GM23338 (cell line): Measurements from ENCODE around the gene KCNK3. TPM values are rescaled to one million over a fixed set of nuclear protein-coding genes. Genes with fewer than 3 reads are reported as not detected.

Experiments used
- ATAC-seq: fragments of 200-7000 bp; cut with Tn5 transposase; 3 replicates; pipeline ENCODE4 v1.9.1; 2020
- DNase-seq: peaks from one replicate; pipeline ENCODE4 v3.0.0-alpha.2; 2015; ENCODE audit warnings: low spot score
- H2AFZ ChIP-seq: fragments of 200-600 bp; sonication (generic); 2 replicates; pipeline ENCODE4 v1.8.0; 2016; ENCODE audit warnings: antibody characterized with exemption, mild to moderate bottlenecking, moderate library complexity
- H3F3A ChIP-seq: fragments of 200-600 bp; sonication (generic); replicated peaks from 2 replicates; pipeline ENCODE4 v1.8.0; 2017; ENCODE audit warnings: antibody characterized with exemption, mixed run types, low read depth
- H3K27ac ChIP-seq: fragments of 200-600 bp; sonication (generic); 2 replicates; pipeline ENCODE4 v1.6.1; 2016; ENCODE audit warnings: low read depth
- H3K27me3 ChIP-seq: fragments of 200-600 bp; sonication (generic); 2 replicates; pipeline ENCODE4 v1.8.0; 2016; ENCODE audit warnings: mild to moderate bottlenecking, mixed run types, moderate library complexity; ENCODE audit not compliant: insufficient read depth
- H3K36me3 ChIP-seq: fragments of 200-600 bp; sonication (generic); 2 replicates; pipeline ENCODE4 v1.8.0; 2016; ENCODE audit warnings: mild to moderate bottlenecking; ENCODE audit not compliant: insufficient read depth
- H3K4me1 ChIP-seq: fragments of 200-600 bp; sonication (generic); 2 replicates; pipeline ENCODE4 v1.8.0; 2016; ENCODE audit warnings: mild to moderate bottlenecking, moderate library complexity; ENCODE audit not compliant: insufficient read depth
- H3K4me2 ChIP-seq: fragments of 200-600 bp; sonication (generic); 2 replicates; pipeline ENCODE4 v1.7.1; 2017; ENCODE audit warnings: mixed run types
- H3K4me3 ChIP-seq: fragments of 200-600 bp; sonication (generic); 2 replicates; pipeline ENCODE4 v1.6.1; 2016; ENCODE audit warnings: mixed run types
- H3K79me2 ChIP-seq: fragments of 200-600 bp; sonication (generic); replicated peaks from 2 replicates; pipeline ENCODE4 v1.8.0; 2017; ENCODE audit warnings: mild to moderate bottlenecking; ENCODE audit not compliant: insufficient read depth
- H3K9me2 ChIP-seq: fragments of 200-600 bp; sonication (generic); 2 replicates; pipeline ENCODE4 v1.8.0; 2017; ENCODE audit not compliant: insufficient read depth
- H4K20me1 ChIP-seq: fragments of 200-600 bp; sonication (generic); replicated peaks from 2 replicates; pipeline ENCODE4 v1.8.0; 2017; ENCODE audit warnings: mild to moderate bottlenecking; ENCODE audit not compliant: insufficient read depth
- H3K27ac Mint-ChIP-seq: 2 replicates; pipeline ENCODE4 v1.8.0; 2020; ENCODE audit warnings: inconsistent platforms, mild to moderate bottlenecking, moderate library complexity, mixed read lengths
- H3K27me3 Mint-ChIP-seq: 3 replicates; pipeline ENCODE4 v1.8.0; 2022; ENCODE audit warnings: low read depth, mild to moderate bottlenecking, moderate library complexity, mixed read lengths, inconsistent platforms; ENCODE audit not compliant: insufficient read depth, poor library complexity
- H3K36me3 Mint-ChIP-seq: 3 replicates; pipeline ENCODE4 v1.8.0; 2021; ENCODE audit warnings: low read depth, mild to moderate bottlenecking, inconsistent platforms, moderate library complexity, mixed read lengths
- H3K4me1 Mint-ChIP-seq: 3 replicates; pipeline ENCODE4 v1.8.0; 2020; ENCODE audit warnings: mild to moderate bottlenecking, inconsistent platforms, mixed read lengths
- H3K4me3 Mint-ChIP-seq: 3 replicates; pipeline ENCODE4 v1.8.0; 2021; ENCODE audit warnings: moderate library complexity, mild to moderate bottlenecking, inconsistent platforms, mixed read lengths
- H3K9me3 Mint-ChIP-seq: 3 replicates; pipeline ENCODE4 v1.8.0; 2020; ENCODE audit warnings: moderate library complexity, mild to moderate bottlenecking, inconsistent platforms, mixed read lengths
- CREB1 ChIP-seq: fragments of 250-450 bp; sonication (Bioruptor Pico); IDR thresholded peaks from 2 replicates; pipeline ENCODE4 v1.5.0; 2020; ENCODE audit warnings: low read depth, mild to moderate bottlenecking, moderate library complexity
- EZH2 ChIP-seq: fragments of 200-600 bp; sonication (generic); IDR thresholded peaks from one replicate; pipeline ENCODE4 v1.8.0; 2017; ENCODE audit warnings: antibody characterized with exemption, mild to moderate bottlenecking, low read depth; ENCODE audit not compliant: unreplicated experiment
- EZH2phosphoT487 ChIP-seq: fragments of 200-600 bp; sonication (generic); IDR thresholded peaks from one replicate; pipeline ENCODE4 v1.8.1; 2018; ENCODE audit warnings: antibody characterized with exemption; ENCODE audit not compliant: unreplicated experiment
- JUNB ChIP-seq: IDR thresholded peaks from one replicate; pipeline ENCODE4 v1.6.1; 2016; ENCODE audit warnings: antibody characterized with exemption; ENCODE audit not compliant: unreplicated experiment
- STAT1 ChIP-seq: IDR thresholded peaks from one replicate; pipeline ENCODE4 v1.6.1; 2016; ENCODE audit warnings: antibody characterized with exemption; ENCODE audit not compliant: unreplicated experiment
- ZNF114 ChIP-seq: fragments of 250-450 bp; sonication (Bioruptor Pico); IDR thresholded peaks from 2 replicates; pipeline ENCODE4 v1.5.0; 2020; ENCODE audit warnings: mild to moderate bottlenecking, moderate library complexity
- ZNF331 ChIP-seq: fragments of 250-450 bp; sonication (Bioruptor Pico); IDR thresholded peaks from 2 replicates; pipeline ENCODE4 v1.5.0; 2020; ENCODE audit warnings: low read depth, mild to moderate bottlenecking, moderate library complexity
- polyA plus RNA-seq: library from polyadenylated mRNA; unstranded; fragments of >200 nt; fragmentation: Nextera tagmentation; extraction: Ambion mirVana; gene quantifications from 2 replicates; pipeline ENCODE4 v1.2.1, GENCODE V29; 2016
- total RNA-seq: library from RNA; depleted of rRNA; stranded (reverse); fragments of >200 nt; shearing (Covaris generic); gene quantifications from 2 replicates; pipeline ENCODE4 v1.2.3, GENCODE V29; 2014
- TF ChIP-seq, protein P1 (sequence below): IDR thresholded peaks from one replicate; pipeline ENCODE4 v1.6.1; 2018; ENCODE audit warnings: antibody characterized with exemption; ENCODE audit not compliant: unreplicated experiment

The KCNK3 gene
- total and polyA plus RNA-seq, 2 experiments from 2014 or later: not detected

DNA sequence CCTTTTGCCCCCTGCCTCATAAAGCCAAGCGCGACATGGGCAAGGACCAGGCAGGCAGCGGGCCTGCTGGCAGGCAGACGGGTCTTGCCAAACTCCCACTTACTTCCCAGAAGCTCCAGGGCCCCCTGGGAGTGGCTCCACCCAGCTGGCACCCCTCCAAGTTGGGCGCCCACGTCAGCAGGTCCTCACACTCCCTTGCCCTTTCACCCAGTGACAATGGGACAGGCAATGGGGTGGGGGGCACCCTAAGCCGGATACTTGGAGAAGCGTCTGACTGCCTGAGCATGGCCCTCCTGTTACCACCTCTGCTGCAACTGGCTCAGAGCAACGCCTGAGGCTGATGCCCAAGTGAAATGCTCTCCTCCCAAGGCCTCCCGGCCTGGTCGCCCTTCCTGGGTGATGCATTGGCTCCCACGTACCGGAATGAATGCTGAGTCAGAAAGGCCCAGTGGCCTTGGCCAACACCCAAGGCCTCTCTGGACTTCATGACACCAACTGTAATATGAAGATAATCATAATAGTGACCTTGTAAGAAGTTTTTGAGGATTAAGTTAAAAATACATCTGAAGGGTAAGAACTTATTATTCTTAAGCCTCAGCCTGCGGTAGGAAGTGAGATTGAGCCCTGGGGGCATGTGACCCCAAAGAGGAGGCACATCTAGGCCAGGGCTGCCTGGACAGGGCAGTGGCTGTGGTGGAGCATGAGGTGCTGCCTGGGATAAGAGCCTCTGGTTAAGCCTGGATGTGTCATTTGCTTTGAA lies 31.6 kb downstream of the KCNK3 start:
- no peak overlapping the region for H2AFZ ChIP-seq
- no peak for TF ChIP-seq JUNB
- TF ChIP-seq EZH2phosphoT487: no peak
- no peak for TF ChIP-seq STAT1
- no peak for TF ChIP-seq ZNF331 (CRISPR knock-in tag)
- H3K4me3 Mint-ChIP-seq: no peak overlapping the region

DNA sequence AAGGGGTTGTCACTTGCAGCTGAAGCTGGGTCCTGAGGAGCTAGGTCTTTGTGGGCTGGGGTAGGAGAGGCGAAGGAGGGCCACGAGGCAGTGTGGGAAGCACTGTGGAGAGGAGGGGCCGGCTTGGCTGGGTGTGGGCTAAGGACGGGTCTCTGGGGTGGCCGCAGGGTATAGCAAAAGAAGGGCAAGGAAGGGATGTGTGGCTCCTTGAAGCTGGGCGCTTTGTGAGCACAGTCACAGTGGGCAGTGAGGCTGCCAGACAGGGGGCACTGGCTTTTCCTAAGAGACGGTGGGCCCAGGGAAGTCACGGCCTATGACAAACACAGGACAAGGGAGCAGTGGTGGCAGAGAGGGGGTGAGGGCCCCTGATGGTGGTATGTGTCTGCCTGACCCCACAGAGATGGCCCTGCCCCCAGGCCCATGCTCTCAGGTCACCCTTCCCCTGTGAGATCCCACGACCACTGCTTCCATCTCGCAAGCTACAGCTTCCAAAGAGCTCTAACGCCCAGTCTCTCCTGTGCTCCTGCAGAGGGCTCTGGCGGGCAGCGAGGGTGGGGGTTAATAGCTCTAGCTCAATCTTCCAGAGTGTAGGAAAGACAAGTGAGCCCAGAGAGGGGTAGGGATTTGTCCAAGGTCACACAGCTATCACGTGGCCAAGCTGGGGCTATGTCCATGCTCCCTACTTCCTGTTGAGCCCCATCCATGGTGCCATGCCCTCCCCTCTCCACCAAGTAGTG lies 32.4 kb downstream of the KCNK3 start:
- Histone ChIP-seq H3K4me2 (no peak overlapping the region), H3K4me1 (peaks cover 5% of the 10 kb centered on the region), H3K79me2 (no peaks in the 10 kb centered on the region), H3K27ac (no peak overlapping the region), H2AFZ (no peak overlapping the region), H3F3A (no peaks in the 10 kb centered on the region), H3K9me2 (no peaks in the 10 kb centered on the region), H3K27me3 (no peaks in the 10 kb centered on the region), H4K20me1 (no peaks in the 10 kb centered on the region), H3K4me3 (no peak overlapping the region), H3K36me3 (no peaks in the 10 kb centered on the region)
- H3K4me3 Mint-ChIP-seq: no peak overlapping the region
- TF ChIP-seq CREB1 (CRISPR knock-in tag) (no peak), STAT1 (no peak), ZNF331 (CRISPR knock-in tag) (no peak), ZNF114 (CRISPR knock-in tag) (no peak), EZH2 (no peak)
- TF ChIP-seq, protein P1, sequence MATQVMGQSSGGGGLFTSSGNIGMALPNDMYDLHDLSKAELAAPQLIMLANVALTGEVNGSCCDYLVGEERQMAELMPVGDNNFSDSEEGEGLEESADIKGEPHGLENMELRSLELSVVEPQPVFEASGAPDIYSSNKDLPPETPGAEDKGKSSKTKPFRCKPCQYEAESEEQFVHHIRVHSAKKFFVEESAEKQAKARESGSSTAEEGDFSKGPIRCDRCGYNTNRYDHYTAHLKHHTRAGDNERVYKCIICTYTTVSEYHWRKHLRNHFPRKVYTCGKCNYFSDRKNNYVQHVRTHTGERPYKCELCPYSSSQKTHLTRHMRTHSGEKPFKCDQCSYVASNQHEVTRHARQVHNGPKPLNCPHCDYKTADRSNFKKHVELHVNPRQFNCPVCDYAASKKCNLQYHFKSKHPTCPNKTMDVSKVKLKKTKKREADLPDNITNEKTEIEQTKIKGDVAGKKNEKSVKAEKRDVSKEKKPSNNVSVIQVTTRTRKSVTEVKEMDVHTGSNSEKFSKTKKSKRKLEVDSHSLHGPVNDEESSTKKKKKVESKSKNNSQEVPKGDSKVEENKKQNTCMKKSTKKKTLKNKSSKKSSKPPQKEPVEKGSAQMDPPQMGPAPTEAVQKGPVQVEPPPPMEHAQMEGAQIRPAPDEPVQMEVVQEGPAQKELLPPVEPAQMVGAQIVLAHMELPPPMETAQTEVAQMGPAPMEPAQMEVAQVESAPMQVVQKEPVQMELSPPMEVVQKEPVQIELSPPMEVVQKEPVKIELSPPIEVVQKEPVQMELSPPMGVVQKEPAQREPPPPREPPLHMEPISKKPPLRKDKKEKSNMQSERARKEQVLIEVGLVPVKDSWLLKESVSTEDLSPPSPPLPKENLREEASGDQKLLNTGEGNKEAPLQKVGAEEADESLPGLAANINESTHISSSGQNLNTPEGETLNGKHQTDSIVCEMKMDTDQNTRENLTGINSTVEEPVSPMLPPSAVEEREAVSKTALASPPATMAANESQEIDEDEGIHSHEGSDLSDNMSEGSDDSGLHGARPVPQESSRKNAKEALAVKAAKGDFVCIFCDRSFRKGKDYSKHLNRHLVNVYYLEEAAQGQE: no peak
- peaks cover 13% of the 10 kb centered on the region for H3K4me1 Mint-ChIP-seq
- DNase-seq (no peak), ATAC-seq (no peak)
- peaks cover 13% of the 10 kb centered on the region for H3K27me3 Mint-ChIP-seq
- H3K27ac Mint-ChIP-seq: no peak overlapping the region
- H3K36me3 Mint-ChIP-seq: no peaks in the 10 kb centered on the region
- no peaks in the 10 kb centered on the region for H3K9me3 Mint-ChIP-seq

More for the DNA sequence above, 31.6 kb downstream of the KCNK3 start:
- Histone ChIP-seq H3K4me3 (no peak overlapping the region), H3K9me2 (no peaks in the 10 kb centered on the region), H4K20me1 (no peaks in the 10 kb centered on the region), H3K36me3 (no peaks in the 10 kb centered on the region), H3K79me2 (no peaks in the 10 kb centered on the region), H3K27me3 (no peaks in the 10 kb centered on the region), H3K4me1 (peaks cover 5% of the 10 kb centered on the region), H3F3A (no peaks in the 10 kb centered on the region), H3K27ac (no peak overlapping the region), H3K4me2 (no peak overlapping the region)
- no peak for ATAC-seq
- Mint-ChIP-seq H3K4me1 (peaks cover 13% of the 10 kb centered on the region), H3K9me3 (no peaks in the 10 kb centered on the region), H3K27ac (no peak overlapping the region), H3K36me3 (no peaks in the 10 kb centered on the region), H3K27me3 (peaks cover 13% of the 10 kb centered on the region)
- no peak for DNase-seq
